GM21723 (cell line): Measurements from ENCODE around the gene KCNJ1.

Source experiments
- ATAC-seq: cut with Tn5 transposase; IDR thresholded peaks from one replicate; pipeline ENCODE4 v1.9.1; 2021; ENCODE audit warnings: mild to moderate bottlenecking, moderate library complexity; ENCODE audit not compliant: unreplicated experiment

Gene KCNJ1

DNA sequence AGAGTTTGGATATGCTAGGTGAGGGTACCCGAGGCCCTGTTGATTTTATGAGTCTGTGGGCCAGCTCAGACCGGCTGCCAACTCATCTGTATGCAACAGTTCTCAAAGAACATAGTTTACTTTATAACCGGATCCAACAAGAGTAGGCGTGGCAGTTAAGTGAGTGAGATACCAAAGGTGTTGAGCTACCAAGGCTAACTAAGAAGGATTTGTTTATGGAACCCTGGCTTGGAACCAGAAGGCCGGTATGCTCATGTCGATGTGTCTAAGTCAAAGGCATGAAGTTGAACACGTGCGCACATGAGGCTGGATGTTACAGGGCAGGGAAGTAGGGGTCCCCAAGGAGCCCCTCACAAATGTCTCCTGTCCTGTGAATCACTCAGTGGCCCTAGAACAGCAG lies at the start of gene KCNJ1:
KCNJ1 (minus strand) TSS at position 20 of the 400 bp plus-strand sequence. CDS start 27,053 bp downstream, outside the sequence.
- ATAC-seq, result no peak

DNA sequence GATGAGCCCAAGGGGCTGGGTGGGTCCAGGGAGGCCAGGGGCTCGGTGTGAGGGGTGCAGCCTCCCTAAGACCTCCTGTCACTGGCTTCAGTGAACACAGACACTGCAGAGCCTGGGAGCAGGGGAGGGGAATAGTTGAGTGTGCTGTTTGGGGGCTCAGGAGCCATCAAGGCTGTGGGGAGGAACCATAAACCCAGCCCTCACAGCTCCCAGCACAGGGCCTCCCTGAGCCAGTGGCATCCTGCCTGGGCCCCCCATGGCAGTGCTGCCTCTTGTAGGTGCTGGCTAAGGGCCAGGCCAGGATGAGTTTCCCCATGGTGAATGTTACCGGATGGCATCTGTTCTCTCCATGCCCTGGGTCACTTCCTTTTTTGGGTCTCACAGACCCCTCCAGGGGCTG lies 49.6 kb upstream of the KCNJ1 start:
- ATAC-seq, result no peak

DNA sequence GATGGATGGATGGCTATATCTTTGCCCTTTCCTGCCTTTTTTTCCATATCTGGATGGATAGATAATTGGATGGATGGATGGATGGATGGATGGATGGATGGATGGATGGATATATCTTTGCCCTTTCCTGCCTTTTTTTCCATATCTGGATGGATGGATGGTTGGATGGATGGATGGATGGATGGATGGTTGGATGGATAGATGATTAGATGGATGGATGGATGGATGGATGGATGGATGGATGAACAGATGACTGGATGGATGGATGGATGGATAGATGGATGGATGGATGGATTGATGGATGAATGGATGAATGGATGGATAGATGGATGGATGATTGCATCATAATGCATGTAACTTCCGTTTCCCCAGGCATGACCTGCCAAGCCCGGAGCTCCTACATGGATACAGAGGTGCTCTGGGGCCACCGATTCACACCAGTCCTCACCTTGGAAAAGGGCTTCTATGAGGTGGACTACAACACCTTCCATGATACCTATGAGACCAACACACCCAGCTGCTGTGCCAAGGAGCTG lies 49.0 kb upstream of the KCNJ1 start:
- no peak for ATAC-seq

DNA sequence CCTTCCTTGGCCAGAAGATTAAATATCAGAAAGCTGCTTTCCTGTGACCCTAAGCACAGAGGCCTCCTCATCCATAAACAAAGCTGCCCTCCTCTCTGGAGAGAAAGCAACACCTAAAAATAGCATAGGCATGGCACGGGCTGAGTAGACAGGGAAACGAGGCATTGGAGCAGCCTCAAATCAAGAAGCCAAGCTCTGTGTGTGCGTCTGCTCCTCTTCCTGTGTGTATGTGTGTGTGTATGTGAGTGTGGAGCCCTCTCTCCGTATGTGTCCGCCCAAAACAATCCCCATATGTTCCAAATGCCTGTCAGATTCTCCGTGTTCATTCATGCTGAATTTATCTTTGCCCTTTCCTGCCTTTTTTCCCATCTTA lies 48.0 kb upstream of the KCNJ1 start:
- ATAC-seq, result no peak

DNA sequence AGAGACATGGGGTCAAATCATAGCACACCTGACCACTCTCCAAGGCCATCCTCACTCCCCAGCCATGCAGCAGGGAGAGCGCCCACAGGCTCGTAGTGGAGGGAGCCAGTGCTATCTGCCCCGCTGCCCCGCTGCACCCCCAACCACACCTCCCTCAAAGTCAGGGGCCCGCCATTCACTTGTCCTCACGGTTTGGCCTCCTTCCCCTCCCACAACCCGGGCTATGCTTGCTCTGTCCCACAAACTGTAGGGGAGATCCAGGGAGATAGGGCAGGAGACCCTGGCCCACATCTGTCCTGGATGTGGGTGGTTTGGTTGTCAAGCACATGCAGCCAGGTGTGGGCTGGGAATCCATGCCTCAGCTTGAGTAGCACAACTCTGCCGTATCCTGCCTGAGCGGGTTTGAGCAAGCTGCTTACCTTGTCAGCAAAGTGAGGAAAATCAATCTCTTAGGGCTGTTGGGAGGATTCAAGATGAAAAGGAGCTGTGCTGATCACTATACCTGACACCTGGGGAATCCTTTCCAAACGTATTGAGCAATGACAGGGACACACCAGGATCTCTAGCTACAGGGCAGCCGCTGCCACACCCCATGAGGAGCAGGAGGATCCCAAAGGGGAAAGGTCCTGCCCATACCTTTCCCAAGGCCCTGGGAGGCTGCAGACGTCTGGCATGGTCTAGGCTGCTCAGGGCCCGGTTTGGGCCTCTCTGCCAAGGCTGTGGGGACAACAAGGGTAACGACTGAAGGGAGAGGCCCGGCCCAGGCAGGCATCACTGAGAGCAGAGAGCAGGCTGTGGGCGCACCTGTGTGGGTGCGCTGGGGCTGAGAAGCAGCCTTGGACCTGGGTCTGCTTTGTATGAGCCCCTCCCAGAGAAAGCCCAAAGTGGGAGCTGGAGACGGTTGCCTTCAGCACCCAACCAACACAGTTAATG lies 47.4 kb upstream of the KCNJ1 start:
- ATAC-seq, result no peak

DNA sequence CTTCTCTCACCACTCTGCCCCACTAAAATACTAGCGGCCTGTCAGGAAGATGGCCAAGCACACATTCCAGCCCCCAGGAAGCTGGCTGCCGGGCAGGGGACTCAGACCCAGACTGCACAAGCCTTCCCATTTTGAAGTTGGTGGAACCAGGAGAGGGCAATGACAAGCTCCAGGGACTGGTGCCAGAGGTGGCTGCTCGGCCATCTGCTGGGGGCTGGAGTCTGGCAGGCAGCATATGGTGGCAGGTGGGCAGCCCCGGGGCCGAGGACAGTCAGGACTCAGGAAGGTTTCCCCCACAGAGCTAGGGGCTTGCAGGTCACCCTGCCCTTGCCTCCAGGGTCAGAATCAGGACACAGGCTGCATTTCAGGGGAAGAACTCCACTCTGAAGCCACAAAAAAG lies 46.7 kb upstream of the KCNJ1 start:
- no peak for ATAC-seq

DNA sequence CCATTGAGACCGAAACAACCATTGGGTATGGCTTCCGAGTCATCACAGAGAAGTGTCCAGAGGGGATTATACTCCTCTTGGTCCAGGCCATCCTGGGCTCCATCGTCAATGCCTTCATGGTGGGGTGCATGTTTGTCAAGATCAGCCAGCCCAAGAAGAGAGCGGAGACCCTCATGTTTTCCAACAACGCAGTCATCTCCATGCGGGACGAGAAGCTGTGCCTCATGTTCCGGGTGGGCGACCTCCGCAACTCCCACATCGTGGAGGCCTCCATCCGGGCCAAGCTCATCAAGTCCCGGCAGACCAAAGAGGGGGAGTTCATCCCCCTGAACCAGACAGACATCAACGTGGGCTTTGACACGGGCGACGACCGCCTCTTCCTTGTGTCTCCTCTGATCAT lies 44.6 kb upstream of the KCNJ1 start:
- ATAC-seq, result no peak

DNA sequence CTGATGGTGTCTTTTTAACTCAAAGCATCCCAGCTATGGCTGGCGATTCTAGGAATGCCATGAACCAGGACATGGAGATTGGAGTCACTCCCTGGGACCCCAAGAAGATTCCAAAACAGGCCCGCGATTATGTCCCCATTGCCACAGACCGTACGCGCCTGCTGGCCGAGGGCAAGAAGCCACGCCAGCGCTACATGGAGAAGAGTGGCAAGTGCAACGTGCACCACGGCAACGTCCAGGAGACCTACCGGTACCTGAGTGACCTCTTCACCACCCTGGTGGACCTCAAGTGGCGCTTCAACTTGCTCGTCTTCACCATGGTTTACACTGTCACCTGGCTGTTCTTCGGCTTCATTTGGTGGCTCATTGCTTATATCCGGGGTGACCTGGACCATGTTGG lies 44.1 kb upstream of the KCNJ1 start:
- ATAC-seq, result no peak

DNA sequence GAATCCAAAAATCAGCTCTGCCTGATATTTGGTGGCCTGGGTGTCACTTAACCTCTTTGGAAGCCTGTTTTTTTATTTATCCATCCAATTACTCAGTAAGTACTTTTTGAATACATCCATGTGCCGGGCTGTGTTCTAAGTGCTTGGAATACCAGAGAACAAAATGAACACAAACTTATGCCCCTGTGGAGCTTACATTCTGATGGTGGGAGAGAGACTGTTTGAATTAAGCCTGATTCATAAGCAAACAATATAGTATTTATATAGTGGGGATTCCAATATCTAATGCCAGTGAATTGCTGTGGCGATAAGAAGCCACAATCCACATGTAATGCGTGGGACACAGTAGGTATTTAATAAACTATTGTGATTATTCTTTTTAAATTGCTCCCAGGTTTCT lies 43.5 kb upstream of the KCNJ1 start:
- ATAC-seq, result no peak

DNA sequence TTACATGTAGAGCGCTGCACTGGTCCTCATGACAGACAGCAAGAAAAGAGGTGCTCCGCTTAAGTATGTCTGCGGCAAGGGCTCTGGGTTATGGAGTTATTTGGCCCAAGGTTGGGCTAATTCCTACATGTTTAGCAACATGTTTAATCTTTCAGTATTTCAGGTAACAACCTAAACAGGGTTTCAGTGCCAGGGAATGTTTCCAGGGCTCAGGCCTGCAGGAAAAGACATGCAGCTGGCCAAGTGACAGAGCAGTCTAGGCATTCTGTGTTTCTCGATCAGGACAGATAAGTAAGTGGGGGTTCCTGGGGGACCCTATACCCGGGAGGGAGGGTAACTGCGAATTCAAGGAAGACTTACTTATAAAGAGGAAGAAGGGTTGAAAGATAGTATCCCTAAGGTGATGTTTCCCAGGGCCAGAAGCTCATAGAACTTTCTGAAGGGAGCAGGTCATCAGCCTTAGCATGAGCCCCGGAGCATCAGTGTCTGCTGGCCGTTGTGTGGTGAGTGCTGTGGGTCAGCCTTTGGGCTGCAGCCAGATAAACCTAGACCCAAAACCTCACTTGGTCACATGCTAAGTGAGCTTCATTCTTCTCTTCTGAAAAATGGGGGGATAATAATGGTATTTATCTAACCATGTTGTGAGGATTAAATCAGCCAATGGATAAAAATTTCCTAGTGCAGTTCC lies 42.5 kb upstream of the KCNJ1 start:
- ATAC-seq, result no peak

DNA sequence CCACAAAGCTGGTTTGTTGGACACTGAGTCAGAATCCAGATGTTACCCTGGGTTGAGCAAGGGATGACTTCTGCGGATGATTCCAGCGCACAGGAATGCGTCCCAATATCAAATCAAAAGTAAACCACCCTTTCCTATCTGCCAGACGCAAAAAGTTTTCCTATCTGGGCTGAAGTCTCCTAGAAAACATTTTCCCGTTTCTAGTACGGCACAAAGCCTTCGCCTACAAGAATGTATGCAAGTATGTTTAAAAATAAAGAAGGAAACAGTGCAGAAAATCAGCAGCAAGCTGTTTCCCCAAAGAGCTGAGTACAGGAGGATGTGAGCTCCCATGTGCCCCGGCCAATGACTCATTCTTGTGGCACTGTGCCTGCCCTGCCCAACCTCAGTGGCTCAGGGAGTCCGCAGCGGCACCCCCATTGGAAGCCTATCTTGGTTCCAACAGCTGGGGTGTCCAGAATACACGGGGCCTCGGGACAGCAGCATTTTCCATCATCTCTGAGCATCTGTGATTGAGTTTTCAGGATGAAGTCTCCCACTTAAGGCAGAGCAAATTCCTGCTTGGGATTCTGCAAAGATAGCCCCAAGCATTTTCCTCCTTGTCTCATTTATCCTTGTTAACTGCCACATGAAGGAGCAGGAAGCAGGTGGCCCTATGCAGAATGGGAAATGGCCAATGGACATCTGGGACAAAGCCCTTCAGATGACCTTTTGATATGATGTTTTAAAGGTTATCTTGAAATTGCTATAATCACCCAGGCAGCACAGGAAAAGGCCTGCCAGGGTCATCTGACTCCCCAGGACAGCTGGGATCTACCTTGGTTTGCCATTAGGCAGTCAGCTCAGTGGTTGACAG lies 41.5 kb upstream of the KCNJ1 start:
- ATAC-seq, result no peak

DNA sequence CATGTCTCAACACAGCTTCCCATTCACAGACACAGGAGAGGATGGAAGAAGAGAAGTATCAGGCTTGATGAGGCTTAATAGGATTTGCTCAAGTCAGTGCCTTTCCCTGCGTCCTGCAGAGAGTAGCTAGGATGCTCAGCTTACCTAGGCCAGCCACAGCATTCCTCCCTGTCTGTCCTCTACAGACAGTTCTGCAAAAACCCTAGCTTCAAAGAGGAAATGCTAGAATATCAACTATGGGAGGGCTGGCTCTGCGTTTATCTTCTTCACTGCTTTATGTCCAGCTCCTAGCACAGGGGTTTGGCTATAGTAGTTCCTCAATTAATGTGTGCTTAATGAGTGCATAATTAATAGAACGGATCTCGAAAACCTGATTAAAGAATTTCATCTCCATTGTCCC lies 40.5 kb upstream of the KCNJ1 start:
- no peak for ATAC-seq

DNA sequence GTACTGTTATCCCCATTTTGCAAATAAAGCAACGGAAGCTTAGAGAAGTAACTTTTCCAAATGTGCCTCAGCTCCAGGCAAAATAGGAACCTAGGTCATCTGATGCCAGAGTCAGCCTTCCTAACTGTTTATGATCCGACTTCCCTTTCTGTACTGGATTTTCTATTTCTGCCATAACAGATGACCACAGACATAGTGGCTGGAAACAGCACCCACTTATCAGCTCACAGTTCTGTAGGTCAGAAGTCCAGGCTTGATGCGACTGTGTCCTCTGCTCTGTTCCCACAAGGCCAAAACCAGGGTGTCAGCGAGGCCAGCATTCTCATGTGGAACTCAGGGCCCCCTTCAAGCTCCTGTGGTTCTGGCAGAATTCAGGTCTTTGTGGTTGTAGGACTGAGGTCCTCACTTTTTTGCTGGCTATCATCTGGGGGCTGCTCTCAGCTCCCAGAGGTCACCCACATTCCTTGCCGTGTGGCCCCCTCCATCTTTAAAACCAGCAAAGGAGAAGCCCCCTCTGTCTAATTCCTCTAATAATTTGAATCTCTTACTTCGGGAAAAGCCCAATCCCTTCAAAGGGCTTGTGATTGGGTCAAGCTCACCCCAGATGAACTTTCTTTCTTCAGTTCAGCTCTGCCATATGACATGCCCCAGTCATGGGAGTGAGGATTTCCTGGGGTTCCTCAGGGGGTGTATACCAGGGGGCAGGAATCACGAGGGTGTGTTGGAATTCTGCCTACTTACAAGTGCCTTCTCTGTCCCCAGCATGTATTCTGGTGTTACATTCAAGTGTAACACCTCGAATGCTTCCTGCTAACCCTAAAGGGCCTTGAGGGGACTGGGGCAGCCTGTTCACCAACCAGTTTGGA lies 39.3 kb upstream of the KCNJ1 start:
- no peak for ATAC-seq

DNA sequence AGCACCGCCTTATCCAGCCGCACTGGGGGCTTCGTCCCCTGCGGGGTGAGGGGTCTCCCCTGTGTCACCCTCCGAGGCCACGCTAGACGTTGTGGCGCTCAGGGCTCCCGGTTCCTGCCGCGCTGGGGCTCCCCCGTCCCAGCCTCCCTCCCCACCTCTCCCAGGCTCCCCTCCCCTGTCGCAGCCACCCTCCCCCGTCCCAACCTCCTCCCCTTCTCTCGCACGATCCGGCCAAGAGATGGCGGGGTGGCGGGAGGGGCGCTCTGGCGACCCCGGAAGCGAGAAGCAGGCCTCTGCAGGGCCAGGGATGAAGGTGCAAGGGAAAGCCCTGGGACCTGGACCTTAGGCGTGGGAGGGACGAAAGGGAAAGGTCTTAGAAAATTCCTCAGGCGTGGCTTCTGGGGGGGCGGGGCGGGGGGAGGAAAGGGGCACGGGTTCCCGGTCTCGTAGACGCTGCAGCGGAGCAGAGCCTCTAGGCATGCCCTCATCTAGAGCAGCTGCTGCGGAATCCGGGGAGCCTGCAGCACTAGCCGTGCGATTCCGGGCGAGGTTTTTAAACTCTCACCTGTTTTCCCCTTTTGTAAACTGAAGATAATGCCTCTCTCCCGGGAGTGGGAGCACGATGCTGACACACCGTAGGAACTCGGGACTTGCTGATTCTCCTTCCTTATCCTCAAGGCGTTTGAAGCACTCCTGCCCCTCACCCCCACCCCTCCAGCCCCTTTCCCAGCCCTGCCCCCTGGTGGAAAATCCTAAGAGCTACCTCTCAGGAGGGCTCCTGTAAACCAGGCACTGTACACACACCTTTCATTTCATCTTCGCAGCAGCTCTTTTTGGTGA lies 38.5 kb upstream of the KCNJ1 start:
- peak; percentile 53 for ATAC-seq

DNA sequence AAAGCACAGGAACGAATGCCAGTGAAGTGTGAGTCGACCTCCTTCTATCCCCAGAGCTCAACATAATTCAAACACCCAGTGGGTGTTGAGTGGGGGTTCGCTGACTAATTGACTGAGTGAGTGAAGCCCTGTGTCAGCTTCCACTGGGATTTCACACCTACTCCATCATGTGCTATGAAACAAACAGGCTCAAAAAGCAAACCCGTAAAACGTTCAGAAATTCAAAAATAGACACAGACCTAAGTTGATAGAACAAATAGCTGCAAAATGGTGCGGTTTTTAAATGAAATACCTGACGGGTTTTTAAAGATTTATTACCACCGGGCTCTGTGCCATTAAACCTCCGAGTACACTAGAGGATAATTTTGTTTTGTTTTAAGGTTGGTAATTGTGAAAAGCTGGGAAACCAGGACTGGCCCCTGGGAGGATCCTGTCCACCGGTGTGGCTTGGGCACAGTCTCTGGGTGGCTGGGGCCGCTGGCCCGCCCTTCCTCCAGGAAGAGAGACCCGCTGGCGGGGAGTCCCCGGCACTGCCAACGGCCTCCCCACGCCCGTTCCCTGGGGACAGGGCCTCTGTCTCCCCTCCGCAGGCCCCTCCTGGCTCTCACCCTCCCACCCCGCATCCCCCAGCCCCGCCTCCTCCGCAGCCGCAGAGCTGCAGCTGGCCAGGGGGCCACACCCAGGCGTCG lies 37.7 kb upstream of the KCNJ1 start:
- ATAC-seq, result peak; percentile 52

DNA sequence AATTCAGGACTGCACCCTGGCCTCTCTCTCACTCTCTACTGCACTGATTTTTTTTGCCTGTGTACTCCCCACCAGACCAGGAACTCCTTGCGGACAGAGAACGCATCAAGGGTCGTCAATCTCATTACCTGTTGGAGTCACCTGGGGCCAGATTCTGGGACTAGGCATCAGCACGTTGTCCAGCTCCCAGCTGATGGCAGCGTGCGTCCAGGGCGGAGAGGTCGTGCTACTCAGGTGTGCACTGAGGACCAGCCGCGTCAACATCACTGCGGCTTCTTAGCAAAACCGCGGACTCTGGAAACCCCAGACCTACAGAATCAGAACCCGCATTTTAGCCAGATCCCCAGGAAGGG lies 37.2 kb upstream of the KCNJ1 start:
- no peak for ATAC-seq

DNA sequence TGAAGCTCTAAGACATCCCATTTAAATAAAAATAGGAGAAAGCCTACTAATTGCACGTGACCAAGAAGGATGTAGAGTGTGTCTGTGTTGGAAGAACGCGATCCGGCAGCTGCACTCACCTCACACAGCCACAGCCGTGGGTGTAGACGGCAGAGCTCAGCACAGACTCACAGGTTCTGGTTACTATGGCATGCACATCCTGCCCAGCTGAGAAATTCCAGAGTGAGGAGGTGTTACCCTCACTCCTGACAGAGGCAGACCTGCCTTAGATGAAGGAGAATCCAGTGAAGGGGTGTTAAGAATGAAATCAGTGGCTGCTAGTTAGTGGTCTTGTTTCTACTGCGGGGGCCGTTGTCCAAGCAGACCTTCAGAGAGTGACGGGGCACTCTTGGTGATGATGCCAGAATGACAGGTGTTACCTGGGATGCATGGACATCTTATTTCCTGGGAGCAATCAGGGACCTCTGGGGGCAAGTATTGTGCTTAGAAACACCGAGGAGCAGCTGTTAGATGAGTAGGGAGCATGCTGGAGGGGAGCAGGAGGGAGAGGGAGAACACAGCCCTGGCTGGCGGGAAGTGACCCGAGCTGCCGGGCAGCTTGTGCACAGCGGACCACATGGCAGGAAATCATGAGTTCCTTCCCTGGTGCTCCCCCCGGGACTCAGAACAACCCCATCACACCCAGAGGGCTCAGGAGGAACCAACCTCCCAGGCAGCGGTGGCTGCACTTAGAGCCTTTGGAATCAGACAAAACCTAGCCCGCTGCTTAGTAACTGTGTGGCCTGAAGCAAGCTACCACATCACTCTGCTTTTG lies 36.4 kb upstream of the KCNJ1 start:
- no peak for ATAC-seq

DNA sequence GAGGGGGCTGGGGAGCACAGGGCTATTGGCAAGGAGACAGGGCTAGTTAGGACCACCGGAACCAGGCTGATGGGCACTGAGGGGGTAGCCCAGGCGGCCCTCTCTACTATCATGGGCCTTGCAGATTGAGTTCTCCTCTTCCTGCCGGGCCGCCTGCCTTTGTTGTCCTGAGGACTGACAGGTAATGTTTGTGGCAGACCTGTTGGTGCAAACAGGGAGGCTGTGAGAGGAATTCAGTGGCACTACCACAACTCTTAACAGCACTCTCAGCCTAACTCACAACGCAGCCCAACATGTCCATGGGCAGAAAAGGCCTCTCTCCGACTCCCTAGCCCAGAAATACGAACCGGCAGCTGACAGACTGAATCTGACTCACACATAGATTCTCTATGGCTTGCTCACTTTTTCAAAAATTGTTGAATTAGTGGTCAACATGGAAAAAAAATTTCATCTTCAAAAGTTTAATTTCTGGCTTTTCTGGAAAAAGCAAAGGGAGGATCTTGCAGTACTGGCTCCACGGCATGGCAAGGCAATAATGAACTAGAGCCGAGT lies 35.5 kb upstream of the KCNJ1 start:
- ATAC-seq, result no peak
